HepG2 (cell line): ENCODE measurements around the gene NFASC. TPM values are rescaled to one million over a fixed set of nuclear protein-coding genes. Genes with fewer than 3 reads are reported as not detected.
A peak's percentile ranks its signal among the peaks of the same experiment; 100 is the strongest.

Source experiments
- ATAC-seq: fragments of 200-7000 bp; cut with Tn5 transposase; 3 replicates; pipeline ENCODE4 v1.9.1; 2020; ENCODE audit warnings: mild to moderate bottlenecking, moderate library complexity
- BruUV-seq: library from RNA; stranded (reverse); fragments of 400-500 nt; replicated peaks from 2 replicates; lab custom pipeline; 2021; lab: Mats Ljungman, UMichigan
- CTCF ChIA-PET: fragments of 300-600 bp; formaldehyde crosslinking; extraction: SDS; loops from one replicate; lab custom pipeline; 2021; ENCODE audit warnings: low total read pairs, inconsistent platforms, low intra/inter-chr PET ratio; lab: Yijun Ruan, JAX
- POLR2A ChIA-PET: fragments of 350-600 bp; sonication (Branson Sonifier 250); formaldehyde crosslinking; loops from one replicate; lab custom pipeline; 2020; ENCODE audit warnings: antibody characterized with exemption, inconsistent platforms; lab: Yijun Ruan, JAX
- DNase-seq: peaks from one replicate; pipeline ENCODE4 v3.0.0-alpha.2; 2015; ENCODE audit warnings: low spot score
- FAIRE-seq: peaks from 3 replicates; lab custom pipeline; 2011; peaks lifted over from hg19 to GRCh38; lab: Jason Lieb, UNC
- H2AFZ ChIP-seq: one replicate; pipeline ENCODE4 v1.6.1; 2011; ENCODE audit warnings: low read length, inconsistent platforms
- H3K27ac ChIP-seq: fragments of 300-600 bp; 3 replicates; pipeline ENCODE4 v1.8.0; 2011; ENCODE audit warnings: mixed run types, mild to moderate bottlenecking, mixed read lengths, low read length, inconsistent platforms; ENCODE audit not compliant: insufficient read depth; ENCODE audit errors: extremely low read length
- H3K27me3 ChIP-seq, 2 experiments: fragments of 200-600 bp in 1 of 2; 2 replicates in 1 of 2; 3 replicates in 1 of 2; pipeline versions ENCODE4 v1.6.0 to v1.8.0; 2011; ENCODE audit warnings: low read length in 2 of 2, mild to moderate bottlenecking in 2 of 2, moderate library complexity in 2 of 2, inconsistent platforms in 1 of 2; ENCODE audit not compliant: insufficient read depth in 2 of 2, control insufficient read depth in 1 of 2
- H3K36me3 ChIP-seq, 2 experiments: fragments of 200-600 bp in 1 of 2; replicated peaks in 1 of 2; 2 replicates in 1 of 2; 3 replicates in 1 of 2; pipeline versions ENCODE4 v1.5.1 to v1.8.0; 2011; ENCODE audit warnings: low read length in 2 of 2, inconsistent platforms in 1 of 2; ENCODE audit not compliant: insufficient read depth in 2 of 2, control insufficient read depth in 1 of 2
- H3K4me1 ChIP-seq: 2 replicates; pipeline ENCODE4 v1.5.1; 2012; ENCODE audit warnings: low read length, inconsistent platforms; ENCODE audit not compliant: insufficient read depth
- H3K4me2 ChIP-seq: 2 replicates; pipeline ENCODE4 v1.6.0; 2011; ENCODE audit warnings: low read depth, low read length, inconsistent platforms
- H3K4me3 ChIP-seq, 3 experiments: fragments of 200-600 bp in 1 of 3; sonication (generic), shearing (Covaris generic) in 1 of 3; replicated peaks in 1 of 3; 2 replicates each; pipeline ENCODE4 v1.5.1; 2011 to 2016; ENCODE audit warnings: low read length in 3 of 3, inconsistent platforms in 2 of 3, low read depth in 2 of 3, mild to moderate bottlenecking in 2 of 3, control low read depth in 1 of 3, mixed read lengths in 1 of 3; ENCODE audit not compliant: insufficient read depth in 1 of 3
- H3K79me2 ChIP-seq: one replicate; pipeline ENCODE4 v1.6.1; 2011; ENCODE audit warnings: low read length, inconsistent platforms; ENCODE audit not compliant: insufficient read depth
- H3K9ac ChIP-seq: 2 replicates; pipeline ENCODE4 v1.6.0; 2011; ENCODE audit warnings: mild to moderate bottlenecking, low read depth, low read length, inconsistent platforms; ENCODE audit not compliant: insufficient read depth
- H3K9me3 ChIP-seq: 2 replicates; pipeline ENCODE4 v1.5.1; 2012; ENCODE audit warnings: mild to moderate bottlenecking, low read length
- H4K20me1 ChIP-seq: 2 replicates; pipeline ENCODE4 v1.6.0; 2011; ENCODE audit warnings: inconsistent platforms, mild to moderate bottlenecking, low read length, moderate library complexity; ENCODE audit not compliant: insufficient read depth
- PAX8 ChIP-seq: sonication (generic); formaldehyde crosslinking; IDR thresholded peaks from 2 replicates; pipeline ENCODE4 v1.8.0; 2022; ENCODE audit warnings: mild to moderate bottlenecking, missing genetic modification reagents, borderline replicate concordance
- RAD21 ChIP-seq: fragments of 450-650 bp; formaldehyde crosslinking; IDR thresholded peaks from 2 replicates; pipeline ENCODE4 v1.5.0; 2020; ENCODE audit warnings: mild to moderate bottlenecking
- RXRB ChIP-seq: IDR thresholded peaks from 2 replicates; pipeline ENCODE4 v1.6.1; 2016; ENCODE audit warnings: borderline replicate concordance, missing genetic modification reagents, missing compliant biosample characterization
- SMC3 ChIP-seq: IDR thresholded peaks from 2 replicates; pipeline ENCODE4 v1.6.1; 2011; ENCODE audit warnings: low read length, improper control_type of control experiment
- STAG1 ChIP-seq: sonication (generic); formaldehyde crosslinking; IDR thresholded peaks from 2 replicates; pipeline ENCODE4 v1.4.0; 2020; ENCODE audit warnings: missing genetic modification reagents
- ZNF501 ChIP-seq: sonication (generic); formaldehyde crosslinking; IDR thresholded peaks from 2 replicates; pipeline ENCODE4 v1.5.1; 2020; ENCODE audit warnings: mild to moderate bottlenecking, moderate library complexity, missing genetic modification reagents
- WGBS: methylation state at CpG from one replicate; pipeline ENCODE4 v1.1.6; 2017; ENCODE audit warnings: low lambda C conversion rate; 5-methylcytosine and 5-hydroxymethylcytosine counted together
- in situ Hi-C: cut with HindIII; loops from 2 replicates; pipeline ENCODE4 v1.10.0; 2017; ENCODE audit warnings: low pct_unique_long_range_greater_than_20kb; ENCODE audit not compliant: extremely low pct_ligation_motif_present
- intact Hi-C: fragments of 100-400 bp; cut with micrococcal nuclease; formaldehyde crosslinking; loops from one replicate; pipeline ENCODE4 v1.10.0; 2022; ENCODE audit not compliant: unreplicated experiment
- polyA plus RNA-seq, 8 experiments: library from polyadenylated mRNA; depleted of rRNA in 3 of 8; stranded (reverse) in 7 of 8; unstranded in 1 of 8; fragments of >200 nt; fragmentation: Illumina TruSeq in 4 of 8; extraction: Trizol in 4 of 8; gene quantifications; 2 replicates each; pipeline versions ENCODE4 v1.2.1 to v1.2.3, GENCODE V29; 2011 to 2016; ENCODE audit warnings: low read depth in 4 of 8, missing spikeins in 1 of 8, mixed read lengths in 1 of 8; ENCODE audit not compliant: insufficient read depth in 1 of 8
- total RNA-seq, 5 experiments: library from RNA; depleted of rRNA; stranded (reverse); fragments of >200 nt; fragmentation: Illumina TruSeq; extraction: Trizol; gene quantifications; 2 replicates each; pipeline ENCODE4 v1.2.3, GENCODE V29; 2016; ENCODE audit warnings: low read depth in 1 of 5
- TF ChIP-seq, protein P1 (sequence below): sonication (generic); formaldehyde crosslinking; IDR thresholded peaks from 2 replicates; pipeline ENCODE4 v1.5.0; 2020; ENCODE audit warnings: mild to moderate bottlenecking, missing genetic modification reagents, moderate library complexity

Gene NFASC
- total and polyA plus RNA-seq, 2 of the 13 experiments (the other 11 are each of a cell fraction or from before 2014, with no cell fraction given), result not detected

DNA sequence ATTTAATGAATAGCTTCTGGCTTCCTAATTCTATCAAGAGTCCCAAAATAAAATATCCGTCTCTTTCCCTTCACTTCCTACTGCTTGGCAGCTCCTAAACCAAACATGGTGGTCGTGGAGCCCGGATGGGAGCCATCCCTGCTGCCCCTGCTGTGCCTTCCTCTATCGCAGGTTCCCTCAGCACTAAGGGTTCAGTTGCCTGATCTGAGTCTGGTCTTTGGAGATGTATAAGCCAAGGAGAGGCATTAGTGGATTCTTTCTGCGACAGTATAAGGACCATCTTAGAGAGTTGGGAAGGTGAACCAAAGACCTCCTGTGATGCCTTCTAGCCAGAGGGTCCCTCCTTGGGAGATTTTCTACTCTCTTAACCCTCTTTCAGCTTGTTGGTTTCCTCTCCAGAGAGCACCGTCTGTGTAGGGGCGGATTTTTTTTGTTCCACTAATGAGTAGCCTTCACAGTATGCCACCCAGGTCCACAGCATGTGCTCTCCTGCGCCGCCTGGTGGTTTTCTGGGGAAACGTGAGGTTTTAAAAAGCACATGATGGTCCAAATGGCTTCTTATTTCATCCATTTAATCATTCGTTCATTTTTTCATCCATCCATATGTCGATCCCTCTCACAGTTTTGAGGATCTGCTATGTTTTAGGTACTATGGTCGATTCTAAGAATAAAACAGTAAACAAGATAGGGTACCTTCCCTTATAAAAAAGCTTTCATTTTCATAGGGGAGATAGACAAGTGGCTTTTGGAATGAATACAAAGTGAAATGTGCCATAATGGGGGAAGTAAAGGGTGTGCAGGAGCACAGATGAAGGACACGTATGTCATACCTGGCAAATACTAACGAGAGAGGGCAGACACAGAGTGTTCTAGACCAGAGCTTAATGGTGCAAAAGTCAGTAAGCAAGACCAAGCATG, 71.0 kb downstream of the NFASC start:
- H3K9ac ChIP-seq, result no peak overlapping the region
- peaks cover 9% of the 10 kb centered on the region; the same call in 1 of the 2 replicates for H3K4me1 ChIP-seq
- no peak overlapping the region for H3K27ac ChIP-seq
- ChIA-PET CTCF (interaction anchor here (1.2 to 3.9 kb wide), 3 partner anchors 55 to 134 kb away, joined by 3 to 22 read pairs (median 10); no protein-coding TSS in a partner anchor), POLR2A (no interaction called here)
- TF ChIP-seq RAD21 (CRISPR knock-in tag), result peak; percentile 60
- no peak for TF ChIP-seq PAX8 (CRISPR knock-in tag)
- TF ChIP-seq SMC3, result peak; percentile 83
- no peak for TF ChIP-seq ZNF501 (CRISPR knock-in tag)
- no peak for TF ChIP-seq RXRB
- TF ChIP-seq STAG1 (CRISPR knock-in tag), result peak; percentile 64
- TF ChIP-seq, protein P1, sequence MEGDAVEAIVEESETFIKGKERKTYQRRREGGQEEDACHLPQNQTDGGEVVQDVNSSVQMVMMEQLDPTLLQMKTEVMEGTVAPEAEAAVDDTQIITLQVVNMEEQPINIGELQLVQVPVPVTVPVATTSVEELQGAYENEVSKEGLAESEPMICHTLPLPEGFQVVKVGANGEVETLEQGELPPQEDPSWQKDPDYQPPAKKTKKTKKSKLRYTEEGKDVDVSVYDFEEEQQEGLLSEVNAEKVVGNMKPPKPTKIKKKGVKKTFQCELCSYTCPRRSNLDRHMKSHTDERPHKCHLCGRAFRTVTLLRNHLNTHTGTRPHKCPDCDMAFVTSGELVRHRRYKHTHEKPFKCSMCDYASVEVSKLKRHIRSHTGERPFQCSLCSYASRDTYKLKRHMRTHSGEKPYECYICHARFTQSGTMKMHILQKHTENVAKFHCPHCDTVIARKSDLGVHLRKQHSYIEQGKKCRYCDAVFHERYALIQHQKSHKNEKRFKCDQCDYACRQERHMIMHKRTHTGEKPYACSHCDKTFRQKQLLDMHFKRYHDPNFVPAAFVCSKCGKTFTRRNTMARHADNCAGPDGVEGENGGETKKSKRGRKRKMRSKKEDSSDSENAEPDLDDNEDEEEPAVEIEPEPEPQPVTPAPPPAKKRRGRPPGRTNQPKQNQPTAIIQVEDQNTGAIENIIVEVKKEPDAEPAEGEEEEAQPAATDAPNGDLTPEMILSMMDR (CRISPR knock-in tag), result peak; percentile 73
- no peaks in the 10 kb centered on the region for H3K79me2 ChIP-seq
- FAIRE-seq (peak; percentile 75), DNase-seq (peak; percentile 42), ATAC-seq (peak; percentile 72)
- BruUV-seq, result no TSS peak
- H3K4me3 ChIP-seq, result no peak overlapping the region
- H4K20me1 ChIP-seq, result no peaks in the 10 kb centered on the region
- intact Hi-C loops (loop anchor here (1.0 kb wide), 2 partner anchors 114 to 133 kb away; no protein-coding TSS in a partner anchor), in situ Hi-C loops (no loop called here)
- H3K36me3 ChIP-seq, result no peaks in the 10 kb centered on the region
- no peak overlapping the region for H2AFZ ChIP-seq
- 18% methylated on average over 15 of the region's 15 CpGs for WGBS
- H3K9me3 ChIP-seq, result no peaks in the 10 kb centered on the region
- peaks cover 0 to 22% of the 10 kb centered on the region in 2 experiments; a peak in 2 of 5 replicates for H3K27me3 ChIP-seq
- no peak overlapping the region for H3K4me2 ChIP-seq
